CD4-positive, alpha-beta T cell treated with Interleukin-10 for 1 hour (primary cell): Measurements from ENCODE around the gene SPTLC2.
"Not testable (repeated sequence)": the region's sequence is repeated elsewhere in the genome, so short reads cannot be mapped to it uniquely, and the experiment has no call there.

Source experiments
- DNase-seq: peaks from one replicate; pipeline ENCODE4 v3.0.0-alpha.2; 2020

Gene SPTLC2

DNA sequence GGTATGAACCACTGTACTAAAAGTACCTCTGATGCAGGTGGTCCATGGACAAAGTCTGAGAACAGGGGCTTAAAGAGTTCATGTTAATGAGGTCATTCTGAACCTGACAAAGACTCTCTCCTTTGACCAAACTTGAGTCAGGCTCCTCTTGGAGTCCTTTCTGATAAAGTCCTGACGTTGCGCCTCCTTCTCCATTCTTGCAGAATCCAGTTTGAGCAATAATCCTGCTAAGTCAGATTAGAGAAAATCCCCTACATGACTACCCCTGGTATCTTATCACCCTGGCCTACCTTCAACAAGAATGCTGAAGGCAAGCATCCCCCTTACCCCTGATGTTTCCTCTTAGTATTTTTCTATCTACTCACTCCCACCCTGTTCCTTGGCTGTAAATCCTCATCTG, 71.9 kb downstream of the SPTLC2 start:
- no peak for DNase-seq

DNA sequence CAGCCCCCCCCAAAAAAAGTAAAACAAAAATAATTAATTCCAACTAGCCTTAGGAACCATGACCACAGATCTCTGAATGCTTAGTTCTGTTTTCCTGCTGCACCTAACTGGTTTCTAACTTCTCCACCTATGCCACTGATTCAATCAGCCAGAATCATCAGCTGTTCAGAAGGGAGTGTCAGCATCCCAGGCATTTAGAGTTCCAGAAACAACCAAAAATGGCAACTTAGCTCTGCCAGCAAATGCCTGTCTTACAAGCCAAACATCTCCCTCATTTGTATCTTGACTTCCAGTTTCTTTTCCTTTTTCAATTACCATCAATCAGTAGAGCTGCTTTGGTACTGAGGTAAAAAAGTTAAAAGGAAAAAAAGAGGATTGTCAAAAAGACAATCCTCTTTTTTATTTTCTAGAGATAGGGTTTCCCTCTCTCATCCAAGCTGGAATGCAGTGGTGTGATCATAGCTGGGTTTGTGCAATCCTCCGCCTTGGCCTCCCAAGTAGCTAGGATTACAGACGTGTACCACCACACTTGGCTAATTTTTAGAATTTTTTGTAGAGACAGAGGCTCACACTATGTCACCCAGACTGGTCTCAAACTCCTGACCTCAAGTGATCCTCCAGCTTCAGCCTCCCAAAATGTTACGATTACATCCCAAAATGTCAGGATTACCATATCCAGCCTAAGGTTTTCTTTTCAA, 72.7 kb downstream of the SPTLC2 start:
- no peak for DNase-seq

DNA sequence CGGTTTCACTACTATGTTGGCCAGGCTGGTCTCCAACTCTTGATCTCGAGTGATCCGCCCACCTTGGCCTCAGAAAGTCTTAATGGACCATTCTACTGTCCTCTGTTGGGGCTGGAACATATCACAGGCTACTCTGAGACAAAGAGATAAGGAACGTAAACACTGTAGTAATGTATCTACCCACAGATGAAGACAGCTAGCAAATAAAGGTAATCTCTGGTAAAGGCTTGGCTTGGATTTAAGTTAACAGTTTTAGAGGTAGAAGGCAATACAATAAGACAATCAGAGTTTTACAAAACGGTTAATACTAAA, 73.2 kb downstream of the SPTLC2 start:
- DNase-seq = no peak

DNA sequence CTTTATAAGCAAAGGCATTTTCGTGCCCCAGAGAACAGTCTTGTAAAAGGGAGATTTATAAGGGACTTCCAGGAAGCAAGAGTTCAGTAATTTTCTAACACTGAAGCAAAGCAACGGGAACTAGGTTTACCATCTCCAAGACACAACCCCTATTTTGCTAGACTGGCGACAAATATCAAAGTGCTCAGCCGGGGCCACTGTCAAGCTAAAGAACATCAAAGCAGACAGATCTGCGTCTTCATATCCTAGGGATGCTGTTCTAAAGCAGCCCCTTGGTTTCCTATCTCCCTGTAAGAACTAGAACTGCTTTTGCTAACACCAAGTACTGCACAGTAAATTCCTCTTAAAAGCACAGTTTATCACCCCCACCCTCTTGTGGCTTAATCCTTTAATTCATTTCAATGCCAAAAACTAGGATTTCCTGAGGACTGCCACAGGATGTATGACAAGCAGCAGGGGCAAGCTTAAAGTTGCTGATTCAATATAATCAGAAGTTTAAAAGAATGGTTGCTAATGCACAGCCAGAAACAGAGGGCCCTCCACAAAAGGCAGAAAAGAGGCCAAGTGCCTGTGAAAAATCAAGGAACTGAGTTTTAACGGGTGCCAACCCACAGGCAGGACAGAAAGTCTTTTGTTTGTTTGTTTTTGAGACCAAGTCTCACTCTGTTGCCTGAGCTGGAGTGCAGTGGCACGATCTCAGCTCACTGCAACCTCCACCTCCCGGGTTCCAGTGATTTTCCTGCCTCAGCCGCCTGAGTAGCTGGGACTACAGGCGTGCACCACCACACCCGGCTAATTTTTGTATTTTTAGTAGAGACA, 73.8 kb downstream of the SPTLC2 start:
- DNase-seq = no peak

DNA sequence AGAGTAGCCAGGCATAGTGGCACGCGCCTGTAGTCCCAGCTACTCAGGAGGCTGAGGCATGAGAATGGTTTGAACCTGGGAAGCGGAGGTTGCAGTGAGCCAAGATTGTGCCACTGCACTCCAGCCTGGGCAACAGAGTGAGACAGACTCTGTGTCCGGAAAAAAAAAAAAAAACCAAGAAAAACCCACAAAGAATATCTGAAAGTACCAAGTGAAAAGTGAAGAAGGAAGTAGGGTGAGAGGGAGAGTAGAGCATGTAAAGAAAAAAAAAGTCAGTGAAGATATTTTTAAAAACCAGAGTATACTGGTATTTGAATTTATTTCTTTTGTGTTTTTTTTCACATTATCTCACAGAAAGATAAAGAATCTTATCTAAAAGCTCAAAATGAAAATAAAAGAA, 74.5 kb downstream of the SPTLC2 start:
- DNase-seq = no peak

DNA sequence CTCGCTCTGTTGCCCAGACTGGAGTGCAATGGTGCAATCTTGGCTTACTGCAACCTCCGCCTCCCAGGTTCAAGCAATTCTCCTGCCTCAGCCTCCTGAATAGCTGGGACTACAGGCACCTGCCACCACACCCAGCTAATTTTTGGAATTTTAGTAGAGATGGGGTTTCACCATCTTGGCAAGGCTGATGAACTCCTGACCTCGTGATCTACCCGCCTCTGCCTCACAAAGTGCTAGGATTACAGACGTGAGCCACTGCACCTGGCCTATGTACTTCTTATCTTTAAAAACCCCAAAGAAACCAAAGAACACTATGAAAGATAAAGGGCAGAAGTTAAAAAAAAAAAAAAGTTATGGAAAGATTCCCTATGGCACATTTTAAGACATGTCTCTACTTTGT, 79.5 kb downstream of the SPTLC2 start:
- not testable (repeated sequence) for DNase-seq

DNA sequence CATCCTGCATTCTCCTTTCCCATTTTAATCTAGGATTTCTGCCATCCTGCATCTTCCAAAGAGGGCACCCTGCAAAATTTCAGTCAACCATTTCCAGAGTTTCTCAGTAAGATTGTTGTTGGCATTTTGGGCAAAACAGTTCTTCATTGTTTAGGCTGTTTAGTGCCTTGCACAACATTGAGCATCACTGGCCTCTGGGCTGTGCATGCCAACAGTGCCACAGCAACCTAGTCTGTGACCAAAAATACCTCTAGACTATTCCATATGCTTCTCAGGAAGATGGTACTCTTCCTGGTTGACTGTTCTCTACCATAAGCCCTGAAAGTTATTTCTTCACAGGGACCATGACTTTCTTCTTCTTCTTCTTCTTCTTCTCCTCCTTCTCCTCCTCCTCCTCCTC, 85.4 kb downstream of the SPTLC2 start:
- DNase-seq = no peak

DNA sequence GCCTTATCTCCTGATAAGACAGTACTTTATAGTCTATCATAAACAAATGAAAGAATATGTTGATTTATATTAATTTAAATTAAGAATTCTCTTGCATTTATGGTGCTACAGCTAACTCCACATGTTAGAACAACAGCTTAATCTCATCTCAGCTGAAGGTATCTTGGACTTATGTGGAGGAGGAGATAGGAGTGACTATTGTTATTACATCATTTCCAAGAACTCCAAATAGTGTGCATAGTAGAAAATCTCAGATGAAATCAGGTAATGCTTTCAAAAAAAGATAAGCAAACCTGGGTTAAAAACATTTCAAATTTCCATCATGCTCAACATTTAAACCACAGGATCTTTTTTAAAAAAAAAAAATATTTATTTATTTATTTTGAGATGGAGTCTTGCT, 86.5 kb downstream of the SPTLC2 start:
- no peak for DNase-seq

DNA sequence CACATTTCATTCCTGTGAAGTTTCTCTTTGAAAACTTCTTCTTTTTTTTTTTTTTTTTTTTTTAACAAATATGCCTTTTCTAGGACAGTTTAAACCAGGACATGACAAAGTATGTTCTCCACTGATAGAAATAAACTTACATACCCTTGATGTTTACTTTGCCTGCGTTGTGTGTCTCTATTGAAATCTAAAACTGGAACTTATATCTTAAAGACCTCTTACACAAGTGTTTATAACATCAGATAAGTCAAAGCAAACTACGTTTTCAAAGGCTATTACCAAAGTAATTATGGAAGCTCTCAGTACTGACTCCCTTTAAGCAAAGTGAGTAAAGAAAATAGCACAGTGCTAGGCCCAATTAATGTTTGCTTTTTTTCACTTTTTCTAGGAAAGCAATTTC, 87.2 kb downstream of the SPTLC2 start:
- no peak for DNase-seq

DNA sequence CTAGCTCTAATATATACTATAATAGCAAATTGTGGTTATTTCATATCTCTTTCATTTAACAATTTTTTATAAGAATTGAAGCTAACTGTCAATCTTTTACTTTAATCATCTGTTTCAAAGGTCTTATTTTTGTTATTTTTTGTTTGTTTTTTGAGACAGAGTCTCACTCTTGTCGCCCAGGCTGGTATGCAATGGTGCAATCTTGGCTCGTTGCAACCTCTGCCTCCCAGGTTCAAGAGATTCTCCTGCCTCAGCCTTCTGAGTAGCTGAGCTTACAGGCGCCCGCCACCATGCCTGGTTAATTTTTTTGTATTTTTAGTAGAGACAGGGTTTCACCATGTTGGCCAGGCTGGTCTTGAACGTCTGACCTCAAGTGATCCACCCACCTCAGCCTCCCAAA, 87.7 kb downstream of the SPTLC2 start:
- not testable (repeated sequence) for DNase-seq

DNA sequence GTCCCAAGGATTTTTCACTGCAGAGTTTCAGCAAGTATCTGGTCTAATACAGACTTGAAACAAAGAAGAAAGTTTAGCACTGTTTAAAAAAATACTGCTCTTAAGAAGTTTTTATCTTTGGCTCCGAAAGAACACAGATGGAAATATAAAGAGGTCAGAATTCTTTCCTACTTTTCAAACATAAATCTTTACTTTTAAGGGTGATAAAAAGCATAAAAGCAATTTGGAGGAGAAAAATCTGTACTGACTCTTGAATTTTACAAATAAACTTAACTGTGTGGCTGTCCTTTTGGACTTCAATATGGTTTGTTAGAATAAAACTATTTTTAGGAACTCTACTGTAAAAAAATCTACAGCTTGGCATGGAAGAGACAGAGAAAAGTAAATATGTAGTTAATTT, 90.2 kb downstream of the SPTLC2 start:
- DNase-seq = no peak

DNA sequence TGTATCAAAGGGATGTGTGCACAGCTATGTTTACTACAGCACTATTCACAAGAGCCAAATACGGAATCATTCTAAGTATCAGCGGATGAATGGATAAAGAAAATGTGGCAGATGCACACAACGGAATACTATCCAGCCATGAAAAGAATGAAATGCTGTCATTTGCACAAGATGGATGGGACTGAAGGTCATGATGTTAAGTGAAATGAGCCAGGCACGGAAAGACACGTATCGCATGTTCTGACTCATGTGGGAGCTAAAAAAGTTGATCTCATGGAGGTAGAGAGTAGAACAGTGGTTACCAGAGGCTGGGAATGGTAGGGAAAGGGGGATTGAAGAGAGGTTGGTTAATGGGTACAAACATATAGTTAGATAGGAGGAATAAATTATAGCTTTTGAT, 91.9 kb downstream of the SPTLC2 start:
- no peak for DNase-seq

DNA sequence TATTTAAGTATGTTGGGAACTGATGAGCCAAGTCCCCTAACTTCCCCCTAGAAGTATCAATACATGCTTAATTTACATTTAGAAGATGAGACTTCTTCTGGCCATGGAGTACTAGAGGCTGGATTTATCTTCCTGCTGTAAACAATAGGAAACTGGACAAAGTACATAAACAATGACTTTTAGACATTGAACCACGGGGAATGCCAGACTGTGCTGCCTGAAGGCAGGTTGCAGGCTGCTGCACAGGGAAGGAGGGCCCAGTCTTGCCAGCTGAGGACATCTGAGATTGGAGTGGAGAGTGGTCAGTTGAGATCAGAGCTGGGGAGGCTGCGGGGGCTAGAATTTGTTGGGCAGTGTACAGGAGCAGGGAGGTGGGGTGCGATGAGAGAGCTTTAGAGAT, 93.3 kb downstream of the SPTLC2 start:
- DNase-seq = no peak

DNA sequence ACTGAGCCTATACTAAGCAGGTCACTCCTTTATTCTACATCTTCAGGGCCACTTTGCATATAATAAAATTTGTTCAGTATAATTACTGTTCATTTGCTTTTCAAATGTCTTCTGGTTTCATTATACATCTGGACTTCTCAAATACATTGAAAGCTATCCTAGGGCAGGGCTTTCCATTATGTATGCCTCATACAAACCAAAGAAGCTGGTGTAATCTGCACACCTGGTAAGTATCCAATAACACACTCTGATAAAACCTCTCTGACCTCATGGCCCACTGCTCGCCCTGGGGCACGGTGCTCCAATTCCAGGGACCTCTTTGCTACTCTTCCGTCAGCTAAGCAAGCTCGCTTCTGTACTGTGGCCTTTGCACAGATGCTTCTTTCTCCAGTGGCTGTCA, 95.9 kb downstream of the SPTLC2 start:
- no peak for DNase-seq

DNA sequence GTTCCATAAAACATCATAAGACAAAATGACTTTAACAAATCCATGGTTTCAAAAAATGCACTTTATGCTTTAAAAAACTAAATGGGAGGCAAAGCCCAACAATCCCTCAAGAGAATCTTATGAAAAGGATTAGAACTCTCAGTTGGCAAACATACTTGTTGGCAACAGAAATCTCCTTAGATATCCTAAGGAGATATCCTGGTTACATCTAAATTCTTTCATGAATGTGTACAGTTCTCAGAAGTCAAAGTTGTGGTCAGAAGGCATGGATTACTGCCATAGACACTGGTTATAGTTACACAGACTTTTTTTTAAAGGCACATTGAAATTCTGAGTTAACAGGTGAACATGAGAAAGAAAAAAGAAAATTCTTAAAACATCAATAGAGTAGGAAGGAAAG, 100.3 kb downstream of the SPTLC2 start:
- DNase-seq = no peak

DNA sequence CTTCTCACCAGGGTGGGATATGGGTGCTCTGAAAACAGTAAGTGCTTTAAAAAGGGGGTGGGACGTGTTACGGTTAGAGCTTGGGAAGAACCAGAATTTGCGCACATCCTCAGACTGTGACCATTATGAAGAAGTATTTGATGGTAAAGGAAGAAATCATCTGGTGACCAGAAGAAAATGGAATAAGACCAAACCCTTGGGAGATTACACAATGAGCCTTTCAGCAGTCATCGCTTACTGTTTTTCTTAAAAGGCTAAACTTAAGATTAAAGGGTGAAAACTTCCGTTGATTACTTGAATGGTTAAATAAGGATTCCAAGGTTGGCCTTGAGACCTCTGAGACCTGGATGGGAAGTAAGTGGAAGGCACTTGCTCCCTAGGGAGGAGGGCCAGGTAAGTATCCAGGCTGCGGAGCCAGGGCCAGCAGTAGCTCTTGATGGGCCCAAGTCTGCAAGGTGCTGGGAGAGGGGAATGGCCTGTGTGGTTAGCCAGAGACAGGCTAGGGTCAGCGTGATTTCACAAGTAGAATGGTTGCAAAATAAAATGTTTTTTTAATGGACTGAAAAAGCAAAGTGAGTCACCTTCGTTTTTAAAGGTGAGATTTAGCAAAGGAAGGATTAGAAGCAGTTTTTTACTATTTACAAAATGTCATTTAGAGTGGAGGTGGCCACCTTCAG, 104.8 kb downstream of the SPTLC2 start:
- DNase-seq = no peak

DNA sequence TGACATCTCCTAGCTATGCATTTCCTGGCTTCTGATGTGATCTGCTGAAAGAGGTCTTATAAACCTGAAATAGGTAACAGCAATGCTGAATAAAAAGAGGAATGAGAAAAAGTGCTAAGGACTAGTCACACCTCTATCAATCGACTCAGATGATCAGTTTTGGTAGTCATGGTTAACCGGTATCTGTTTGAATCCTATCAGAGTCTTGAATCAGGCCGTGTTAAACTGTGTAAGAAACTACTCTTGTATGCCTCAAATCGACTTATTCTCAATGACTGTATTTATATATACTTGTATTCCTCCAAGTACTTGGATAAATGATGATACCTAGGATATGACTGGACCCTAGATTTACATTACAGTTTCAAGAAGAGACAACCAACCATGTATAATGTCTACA, 107.1 kb downstream of the SPTLC2 start:
- no peak for DNase-seq

DNA sequence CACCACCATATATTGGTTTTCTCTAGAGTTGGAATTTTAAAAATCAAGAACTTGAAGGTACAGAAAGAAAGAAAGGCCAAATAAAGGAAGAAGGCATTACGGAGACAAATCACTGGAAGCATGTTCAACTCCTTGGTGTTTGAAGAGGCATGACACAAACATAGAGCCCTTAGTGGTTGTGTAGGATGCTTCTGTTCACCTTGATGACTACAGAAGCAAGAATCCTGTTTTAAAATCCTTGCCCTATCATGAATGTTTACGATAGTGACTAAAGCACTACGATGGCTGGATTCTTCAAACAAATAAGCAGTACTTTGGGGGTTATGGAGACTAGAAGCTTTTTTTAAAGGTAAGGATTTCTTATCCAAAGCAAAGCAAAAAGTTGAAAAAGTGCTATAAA, 107.6 kb downstream of the SPTLC2 start:
- no peak for DNase-seq

DNA sequence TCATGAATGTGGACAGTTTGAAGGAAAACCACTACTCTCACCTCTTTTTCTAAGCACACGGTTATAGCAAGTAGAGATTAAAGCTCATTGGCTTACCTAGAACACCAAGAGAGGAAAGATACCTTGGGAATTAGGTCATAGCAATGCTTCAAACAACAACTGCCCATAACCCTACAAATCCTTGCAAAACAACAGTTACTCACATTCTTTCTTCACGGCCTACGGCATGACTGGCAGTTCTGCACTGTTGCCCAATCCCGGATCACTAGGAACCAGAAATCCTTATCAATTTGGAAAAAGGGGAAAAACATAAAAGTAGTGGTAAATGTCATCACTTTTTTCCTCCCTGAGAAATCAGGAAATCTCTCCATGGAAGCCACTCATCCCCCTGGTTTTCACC, 108.2 kb downstream of the SPTLC2 start:
- no peak for DNase-seq

DNA sequence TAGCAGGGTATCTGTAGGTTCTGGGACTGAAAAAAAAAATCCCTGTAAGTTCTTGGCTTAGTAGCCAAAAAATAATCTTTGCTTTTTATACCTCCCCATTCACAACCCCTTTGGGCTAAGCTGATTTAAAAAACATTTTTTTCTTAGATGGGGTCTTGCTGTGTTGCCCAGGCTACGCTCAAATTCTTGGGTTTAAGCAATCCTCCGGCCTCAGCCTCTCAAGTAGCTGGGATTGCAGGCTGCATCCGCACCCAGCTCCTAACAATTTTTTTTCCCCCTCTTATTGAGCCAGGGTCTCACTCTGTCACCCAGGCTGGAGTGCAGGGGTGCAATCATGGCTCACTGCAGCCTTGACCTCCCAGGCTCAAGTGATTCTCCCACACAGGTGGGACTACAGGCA, 108.7 kb downstream of the SPTLC2 start:
- no peak for DNase-seq

DNA sequence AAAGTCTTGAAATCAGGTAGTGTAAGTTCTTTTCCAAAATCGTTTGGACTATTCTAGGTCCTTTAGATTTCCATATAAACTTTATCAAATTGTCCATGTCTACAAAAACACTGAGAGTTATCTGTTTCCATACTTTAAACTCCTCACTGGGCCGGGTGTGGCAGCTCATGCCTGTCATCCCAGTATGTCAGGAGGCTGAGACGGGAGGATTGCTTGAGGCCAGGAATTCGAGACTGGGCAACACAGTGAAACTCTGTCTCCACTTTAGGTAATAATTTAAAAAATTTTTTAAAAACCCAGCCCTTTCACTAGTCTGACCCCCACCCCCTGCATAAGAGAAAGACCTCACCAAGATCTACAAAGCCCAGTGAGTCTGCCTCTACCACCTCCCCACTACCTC, 111.4 kb downstream of the SPTLC2 start:
- DNase-seq = no peak

DNA sequence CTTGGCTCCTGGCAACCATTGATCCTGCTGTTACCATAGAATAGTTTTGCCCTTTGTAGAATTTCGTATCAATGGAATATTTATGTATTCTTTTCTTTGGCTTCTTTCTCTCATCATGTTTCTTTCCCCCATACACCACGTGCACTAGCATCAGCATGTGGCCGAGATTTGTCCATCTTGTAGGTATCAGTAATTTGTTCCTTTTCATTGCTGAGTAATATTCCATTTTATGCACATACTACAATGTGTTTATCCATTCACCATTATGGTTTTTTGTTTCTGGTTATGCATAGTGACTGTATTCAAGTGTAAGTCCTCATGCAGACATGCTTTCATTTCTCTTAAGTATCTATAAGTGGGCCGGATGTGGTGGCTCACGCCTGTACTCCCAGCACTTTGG, 113.3 kb downstream of the SPTLC2 start:
- no peak for DNase-seq

DNA sequence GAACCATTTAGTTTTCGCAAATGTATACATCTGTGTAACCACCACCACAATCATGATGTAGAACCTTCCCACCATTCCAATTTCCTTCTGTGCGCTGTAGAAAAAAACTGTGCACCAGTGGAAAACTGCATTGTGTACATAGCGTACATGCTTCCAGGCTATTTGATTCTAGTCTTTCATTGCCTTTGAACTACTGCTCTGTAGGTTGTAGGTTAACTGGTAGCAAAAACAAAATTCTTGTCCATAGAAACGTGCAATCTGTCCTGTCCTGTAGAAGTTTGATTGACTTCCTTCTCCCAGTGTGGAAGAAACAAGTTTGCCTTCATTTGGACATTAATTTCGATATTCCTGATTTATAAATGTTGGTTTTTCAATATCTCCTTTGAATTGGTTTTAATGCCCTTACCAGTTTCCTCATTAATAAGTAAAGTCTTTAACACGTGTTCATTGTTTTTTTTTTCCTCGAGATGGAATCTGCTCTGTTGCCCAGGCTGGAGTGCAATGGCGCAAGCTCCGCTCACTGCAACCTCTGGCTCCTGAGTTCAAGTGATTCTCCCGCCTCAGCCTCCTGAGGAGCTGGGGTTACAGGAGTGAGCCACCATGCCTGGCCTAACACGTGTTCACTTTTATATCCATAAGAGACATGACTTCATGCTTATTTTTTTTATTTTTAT, 114.2 kb downstream of the SPTLC2 start:
- DNase-seq = no peak
